Measurements from ENCODE around the gene QDPR. TPM values are rescaled to one million over a fixed set of nuclear protein-coding genes. Genes with fewer than 3 reads are reported as not detected.
A peak's percentile ranks its signal among the peaks of the same experiment; 100 is the strongest.
"Not testable (repeated sequence)": the region's sequence is repeated elsewhere in the genome, so short reads cannot be mapped to it uniquely, and the experiment has no call there.

The QDPR gene
- total RNA-seq, 4 donors from 2014 or later, result 17.2 to 58.7 (median 35.5) TPM

DNA sequence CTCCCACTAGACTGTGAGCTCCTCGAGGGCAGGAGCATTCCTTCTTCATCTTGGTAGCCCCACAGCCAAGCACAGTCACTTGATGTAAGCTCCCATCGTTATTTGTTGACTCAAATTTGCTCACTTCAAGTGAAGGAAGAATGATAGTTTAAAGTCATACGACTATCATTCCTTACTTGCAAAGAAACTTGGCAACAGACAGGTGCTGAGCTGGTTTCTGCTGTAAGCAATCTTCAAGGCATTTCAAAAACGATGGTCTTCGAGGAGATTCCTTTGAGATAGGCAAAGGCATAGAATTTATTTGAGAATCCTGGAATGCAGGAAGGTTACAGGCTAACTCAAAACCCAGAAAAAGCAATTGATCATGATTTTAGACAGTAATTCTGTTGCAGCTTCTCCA is 64.8 kb downstream of the QDPR start:
- TF ChIP-seq, protein P1, sequence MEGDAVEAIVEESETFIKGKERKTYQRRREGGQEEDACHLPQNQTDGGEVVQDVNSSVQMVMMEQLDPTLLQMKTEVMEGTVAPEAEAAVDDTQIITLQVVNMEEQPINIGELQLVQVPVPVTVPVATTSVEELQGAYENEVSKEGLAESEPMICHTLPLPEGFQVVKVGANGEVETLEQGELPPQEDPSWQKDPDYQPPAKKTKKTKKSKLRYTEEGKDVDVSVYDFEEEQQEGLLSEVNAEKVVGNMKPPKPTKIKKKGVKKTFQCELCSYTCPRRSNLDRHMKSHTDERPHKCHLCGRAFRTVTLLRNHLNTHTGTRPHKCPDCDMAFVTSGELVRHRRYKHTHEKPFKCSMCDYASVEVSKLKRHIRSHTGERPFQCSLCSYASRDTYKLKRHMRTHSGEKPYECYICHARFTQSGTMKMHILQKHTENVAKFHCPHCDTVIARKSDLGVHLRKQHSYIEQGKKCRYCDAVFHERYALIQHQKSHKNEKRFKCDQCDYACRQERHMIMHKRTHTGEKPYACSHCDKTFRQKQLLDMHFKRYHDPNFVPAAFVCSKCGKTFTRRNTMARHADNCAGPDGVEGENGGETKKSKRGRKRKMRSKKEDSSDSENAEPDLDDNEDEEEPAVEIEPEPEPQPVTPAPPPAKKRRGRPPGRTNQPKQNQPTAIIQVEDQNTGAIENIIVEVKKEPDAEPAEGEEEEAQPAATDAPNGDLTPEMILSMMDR (IDR thresholded peaks at IDR 0.05), result no peak
- peak; percentile 59 for ATAC-seq (ENCODE audit: low FRiP score)
- DNase-seq (ENCODE audit: low spot score), result no peak

DNA sequence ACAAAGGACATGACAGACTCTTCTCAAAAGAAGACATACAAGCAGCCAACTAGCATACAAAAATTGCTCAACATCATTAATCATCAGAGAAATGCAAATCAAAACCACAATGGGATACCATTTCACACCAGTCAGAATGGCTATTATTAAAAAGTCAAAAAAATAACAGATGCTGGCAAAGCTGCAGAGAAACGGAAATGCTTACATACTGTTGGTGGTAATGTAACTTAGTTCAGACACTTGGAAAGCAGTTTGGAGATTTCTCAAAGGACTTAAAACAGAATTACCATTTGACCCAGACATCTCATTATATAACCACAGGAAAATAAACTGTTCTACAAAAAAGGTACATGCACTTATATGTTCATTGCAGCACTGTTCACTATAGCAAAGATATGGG is 69.4 kb downstream of the QDPR start:
- not testable (repeated sequence) for ATAC-seq (ENCODE audit: low FRiP score); DNase-seq (ENCODE audit: low spot score)

DNA sequence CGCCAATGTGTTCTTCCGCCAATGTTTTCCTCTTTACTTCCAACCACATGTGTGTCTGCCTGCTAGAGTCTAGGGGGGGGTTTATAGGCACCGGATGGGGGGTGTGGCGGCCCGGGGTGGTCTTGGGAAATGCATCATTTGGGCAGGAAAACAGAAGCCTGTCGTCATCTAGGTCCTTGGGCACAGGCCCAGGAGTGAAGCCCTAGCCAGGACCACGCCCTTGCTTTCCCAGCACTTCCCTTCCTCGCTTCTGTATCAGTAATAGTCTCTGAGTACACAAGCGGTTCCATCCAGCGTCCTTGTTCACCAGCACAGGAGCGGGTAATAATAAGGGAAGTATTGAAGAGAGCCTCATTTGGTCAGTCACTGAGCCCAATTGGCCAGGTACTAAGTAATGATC is 74.5 kb downstream of the QDPR start:
- TF ChIP-seq, protein P1 (IDR thresholded peaks at IDR 0.05), result no peak
- DNase-seq (ENCODE audit: low spot score) (no peak), ATAC-seq (ENCODE audit: low FRiP score) (no peak)

DNA sequence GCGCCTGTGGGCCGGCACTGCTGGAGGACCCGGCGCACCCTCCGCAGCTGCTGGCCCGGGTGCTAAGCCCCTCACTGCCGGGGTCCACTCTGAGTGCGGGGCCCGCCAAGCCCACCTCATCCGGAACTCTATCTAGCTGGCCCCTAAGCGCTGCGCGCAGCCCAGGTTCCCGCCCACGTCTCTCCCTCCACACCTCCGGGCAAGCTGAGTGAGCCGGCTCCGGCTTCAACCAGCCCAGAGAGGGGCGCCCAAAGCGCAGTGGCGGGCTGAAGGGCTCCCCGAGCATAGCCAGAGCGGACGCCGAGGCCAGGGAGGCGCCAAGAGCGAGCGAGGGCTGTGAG is 75.2 kb downstream of the QDPR start:
- ATAC-seq (ENCODE audit: low FRiP score) (no peak), DNase-seq (ENCODE audit: low spot score) (no peak)
- TF ChIP-seq, protein P1 (IDR thresholded peaks at IDR 0.05), result no peak

Other genes with a start within 250 kb of the QDPR start
- not detected for gene CLRN2, start 3.1 kb upstream of the QDPR start, total RNA-seq
- 100 to 1,000 TPM in 2 of 4 donors, 10 to 100 TPM in 2; 84.6 to 231 (median 148) TPM for gene LAP3, start 65.1 kb upstream of the QDPR start, total RNA-seq
- gene MED28, start 102.6 kb upstream of the QDPR start, total RNA-seq, result 10 to 100 TPM; 10.1 to 17.1 (median 13.9) TPM